ENCODE data around the gene BPIFB3. TPM values are rescaled to one million over a fixed set of nuclear protein-coding genes. Genes with fewer than 3 reads are reported as not detected.

Gene BPIFB3
- total and polyA plus RNA-seq, 2 of the 13 experiments (the other 11 are each of a cell fraction or from before 2014, with no cell fraction given), result 0.09 TPM; not detected in 1

DNA sequence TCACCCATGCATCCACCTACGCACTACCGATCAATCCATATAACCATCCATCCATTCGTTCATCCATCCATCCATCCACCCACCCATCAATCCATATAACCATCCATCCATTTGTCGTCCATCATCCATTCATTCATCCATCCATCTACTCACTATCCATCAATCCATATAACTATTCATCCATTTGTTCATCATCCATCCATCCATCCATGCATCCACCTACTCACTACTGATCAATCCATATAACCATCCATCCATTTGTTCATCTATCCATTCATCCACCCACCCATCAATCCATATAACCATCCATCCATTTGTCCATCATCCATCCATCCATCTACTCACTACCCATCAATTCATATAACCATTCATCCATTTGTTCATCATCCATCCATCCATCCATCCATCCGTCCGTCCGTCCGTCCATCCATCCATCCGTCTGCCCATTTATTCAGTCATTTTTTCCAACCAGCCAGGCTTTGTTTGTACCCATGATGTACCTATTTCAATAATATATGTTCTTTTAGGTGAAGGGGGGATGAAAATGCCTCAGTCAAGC is 28.3 kb upstream of the BPIFB3 start (continued):
- TF ChIP-seq, protein P1, sequence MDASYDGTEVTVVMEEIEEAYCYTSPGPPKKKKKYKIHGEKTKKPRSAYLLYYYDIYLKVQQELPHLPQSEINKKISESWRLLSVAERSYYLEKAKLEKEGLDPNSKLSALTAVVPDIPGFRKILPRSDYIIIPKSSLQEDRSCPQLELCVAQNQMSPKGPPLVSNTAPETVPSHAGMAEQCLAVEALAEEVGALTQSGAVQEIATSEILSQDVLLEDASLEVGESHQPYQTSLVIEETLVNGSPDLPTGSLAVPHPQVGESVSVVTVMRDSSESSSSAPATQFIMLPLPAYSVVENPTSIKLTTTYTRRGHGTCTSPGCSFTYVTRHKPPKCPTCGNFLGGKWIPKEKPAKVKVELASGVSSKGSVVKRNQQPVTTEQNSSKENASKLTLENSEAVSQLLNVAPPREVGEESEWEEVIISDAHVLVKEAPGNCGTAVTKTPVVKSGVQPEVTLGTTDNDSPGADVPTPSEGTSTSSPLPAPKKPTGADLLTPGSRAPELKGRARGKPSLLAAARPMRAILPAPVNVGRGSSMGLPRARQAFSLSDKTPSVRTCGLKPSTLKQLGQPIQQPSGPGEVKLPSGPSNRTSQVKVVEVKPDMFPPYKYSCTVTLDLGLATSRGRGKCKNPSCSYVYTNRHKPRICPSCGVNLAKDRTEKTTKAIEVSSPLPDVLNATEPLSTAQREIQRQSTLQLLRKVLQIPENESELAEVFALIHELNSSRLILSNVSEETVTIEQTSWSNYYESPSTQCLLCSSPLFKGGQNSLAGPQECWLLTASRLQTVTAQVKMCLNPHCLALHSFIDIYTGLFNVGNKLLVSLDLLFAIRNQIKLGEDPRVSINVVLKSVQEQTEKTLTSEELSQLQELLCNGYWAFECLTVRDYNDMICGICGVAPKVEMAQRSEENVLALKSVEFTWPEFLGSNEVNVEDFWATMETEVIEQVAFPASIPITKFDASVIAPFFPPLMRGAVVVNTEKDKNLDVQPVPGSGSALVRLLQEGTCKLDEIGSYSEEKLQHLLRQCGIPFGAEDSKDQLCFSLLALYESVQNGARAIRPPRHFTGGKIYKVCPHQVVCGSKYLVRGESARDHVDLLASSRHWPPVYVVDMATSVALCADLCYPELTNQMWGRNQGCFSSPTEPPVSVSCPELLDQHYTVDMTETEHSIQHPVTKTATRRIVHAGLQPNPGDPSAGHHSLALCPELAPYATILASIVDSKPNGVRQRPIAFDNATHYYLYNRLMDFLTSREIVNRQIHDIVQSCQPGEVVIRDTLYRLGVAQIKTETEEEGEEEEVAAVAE (CRISPR knock-in tag; IDR thresholded peaks at IDR 0.05; ENCODE audit: borderline replicate concordance), result peak; percentile 12; the same call in 1 of the 2 replicates
- TF ChIP-seq ZNF598 (CRISPR knock-in tag; IDR thresholded peaks at IDR 0.05; ENCODE audit: borderline replicate concordance) (no peak), ZNF431 (CRISPR knock-in tag; IDR thresholded peaks at IDR 0.05; ENCODE audit: borderline replicate concordance, low read depth) (0 out of 2 replicates have a peak, but pooled peaks have one; percentile 10), FOXK1 (CRISPR knock-in tag; IDR thresholded peaks at IDR 0.05; ENCODE audit: borderline replicate concordance, low read depth) (no peak), CC2D1A (CRISPR knock-in tag; IDR thresholded peaks at IDR 0.05) (no peak), ZNF792 (CRISPR knock-in tag; IDR thresholded peaks at IDR 0.05) (no peak), ZNF33B (CRISPR knock-in tag; IDR thresholded peaks at IDR 0.05) (no peak), RBFOX2 (IDR thresholded peaks at IDR 0.05; ENCODE audit: low read depth, low read length) (peak; percentile 74), ZNF607 (CRISPR knock-in tag; IDR thresholded peaks at IDR 0.05; ENCODE audit: borderline replicate concordance) (no peak), NR2F2 (IDR thresholded peaks at IDR 0.05; ENCODE audit: borderline replicate concordance, low read depth) (0 out of 2 replicates have a peak, but pooled peaks have one; percentile 9), ZNF891 (CRISPR knock-in tag; IDR thresholded peaks at IDR 0.05) (no peak), ZNF430 (CRISPR knock-in tag; IDR thresholded peaks at IDR 0.05) (no peak), DMAP1 (CRISPR knock-in tag; IDR thresholded peaks at IDR 0.05) (no peak), ZNF282 (IDR thresholded peaks at IDR 0.05; ENCODE audit: partially characterized antibody) (no peak), SAFB2 (CRISPR knock-in tag; IDR thresholded peaks at IDR 0.05; ENCODE audit: borderline replicate concordance, low read depth) (no peak; the same call in 1 of the 2 replicates), SP4 (CRISPR knock-in tag; IDR thresholded peaks at IDR 0.05) (no peak), ZNF629 (CRISPR knock-in tag; conservative IDR thresholded peaks at IDR 0.05) (no peak), ZNF639 (CRISPR knock-in tag; conservative IDR thresholded peaks at IDR 0.05) (peak; percentile 43; the same call in 1 of the 2 replicates)
- TF ChIP-seq, protein P2, sequence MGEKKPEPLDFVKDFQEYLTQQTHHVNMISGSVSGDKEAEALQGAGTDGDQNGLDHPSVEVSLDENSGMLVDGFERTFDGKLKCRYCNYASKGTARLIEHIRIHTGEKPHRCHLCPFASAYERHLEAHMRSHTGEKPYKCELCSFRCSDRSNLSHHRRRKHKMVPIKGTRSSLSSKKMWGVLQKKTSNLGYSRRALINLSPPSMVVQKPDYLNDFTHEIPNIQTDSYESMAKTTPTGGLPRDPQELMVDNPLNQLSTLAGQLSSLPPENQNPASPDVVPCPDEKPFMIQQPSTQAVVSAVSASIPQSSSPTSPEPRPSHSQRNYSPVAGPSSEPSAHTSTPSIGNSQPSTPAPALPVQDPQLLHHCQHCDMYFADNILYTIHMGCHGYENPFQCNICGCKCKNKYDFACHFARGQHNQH (CRISPR knock-in tag; IDR thresholded peaks at IDR 0.05), result no peak
- TF ChIP-seq, protein P3, sequence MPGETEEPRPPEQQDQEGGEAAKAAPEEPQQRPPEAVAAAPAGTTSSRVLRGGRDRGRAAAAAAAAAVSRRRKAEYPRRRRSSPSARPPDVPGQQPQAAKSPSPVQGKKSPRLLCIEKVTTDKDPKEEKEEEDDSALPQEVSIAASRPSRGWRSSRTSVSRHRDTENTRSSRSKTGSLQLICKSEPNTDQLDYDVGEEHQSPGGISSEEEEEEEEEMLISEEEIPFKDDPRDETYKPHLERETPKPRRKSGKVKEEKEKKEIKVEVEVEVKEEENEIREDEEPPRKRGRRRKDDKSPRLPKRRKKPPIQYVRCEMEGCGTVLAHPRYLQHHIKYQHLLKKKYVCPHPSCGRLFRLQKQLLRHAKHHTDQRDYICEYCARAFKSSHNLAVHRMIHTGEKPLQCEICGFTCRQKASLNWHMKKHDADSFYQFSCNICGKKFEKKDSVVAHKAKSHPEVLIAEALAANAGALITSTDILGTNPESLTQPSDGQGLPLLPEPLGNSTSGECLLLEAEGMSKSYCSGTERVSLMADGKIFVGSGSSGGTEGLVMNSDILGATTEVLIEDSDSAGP (CRISPR knock-in tag; IDR thresholded peaks at IDR 0.05; ENCODE audit: borderline replicate concordance), result no peak
- TF ChIP-seq, protein P4, sequence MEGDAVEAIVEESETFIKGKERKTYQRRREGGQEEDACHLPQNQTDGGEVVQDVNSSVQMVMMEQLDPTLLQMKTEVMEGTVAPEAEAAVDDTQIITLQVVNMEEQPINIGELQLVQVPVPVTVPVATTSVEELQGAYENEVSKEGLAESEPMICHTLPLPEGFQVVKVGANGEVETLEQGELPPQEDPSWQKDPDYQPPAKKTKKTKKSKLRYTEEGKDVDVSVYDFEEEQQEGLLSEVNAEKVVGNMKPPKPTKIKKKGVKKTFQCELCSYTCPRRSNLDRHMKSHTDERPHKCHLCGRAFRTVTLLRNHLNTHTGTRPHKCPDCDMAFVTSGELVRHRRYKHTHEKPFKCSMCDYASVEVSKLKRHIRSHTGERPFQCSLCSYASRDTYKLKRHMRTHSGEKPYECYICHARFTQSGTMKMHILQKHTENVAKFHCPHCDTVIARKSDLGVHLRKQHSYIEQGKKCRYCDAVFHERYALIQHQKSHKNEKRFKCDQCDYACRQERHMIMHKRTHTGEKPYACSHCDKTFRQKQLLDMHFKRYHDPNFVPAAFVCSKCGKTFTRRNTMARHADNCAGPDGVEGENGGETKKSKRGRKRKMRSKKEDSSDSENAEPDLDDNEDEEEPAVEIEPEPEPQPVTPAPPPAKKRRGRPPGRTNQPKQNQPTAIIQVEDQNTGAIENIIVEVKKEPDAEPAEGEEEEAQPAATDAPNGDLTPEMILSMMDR (CRISPR knock-in tag; IDR thresholded peaks at IDR 0.05), result no peak
